Upper lobe of left lung (tissue), 6 donors: ENCODE measurements around the gene NHERF2. TPM values are rescaled to one million over a fixed set of nuclear protein-coding genes. Genes with fewer than 3 reads are reported as not detected.
A peak's percentile ranks its signal among the peaks of the same experiment; 100 is the strongest.

ENCODE experiments used
- ATAC-seq, 2 donors: fragments of 200-7000 bp; cut with Tn5 transposase; one replicate each; pipeline ENCODE4 v1.9.1; 2022; ENCODE audit warnings: mild to moderate bottlenecking in 2 of 2, moderate library complexity in 2 of 2; ENCODE audit not compliant: low FRiP score in 2 of 2
- DNase-seq, 2 donors: peaks; one replicate each; pipeline ENCODE4 v3.0.0-alpha.2; 2019 to 2020
- H3K27ac ChIP-seq, 4 donors: fragments of 200-600 bp; sonication (generic); one replicate each; pipeline ENCODE4 v1.5.1; 2016 to 2019
- H3K27me3 ChIP-seq, 4 donors: fragments of 200-600 bp; sonication (generic); one replicate each; pipeline ENCODE4 v1.5.1; 2017 to 2019
- H3K36me3 ChIP-seq, 4 donors: fragments of 200-600 bp; sonication (generic); one replicate each; pipeline ENCODE4 v1.5.1; 2016 to 2019
- H3K4me1 ChIP-seq, 4 donors: fragments of 200-600 bp; sonication (generic); one replicate each; pipeline ENCODE4 v1.5.1; 2018 to 2019
- H3K4me3 ChIP-seq, 4 donors: fragments of 200-600 bp; sonication (generic); one replicate each; pipeline ENCODE4 v1.5.1; 2017 to 2019; ENCODE audit warnings: mild to moderate bottlenecking in 2 of 4, moderate library complexity in 1 of 4
- H3K9me3 ChIP-seq, 4 donors: fragments of 200-600 bp; sonication (generic); one replicate each; pipeline ENCODE4 v1.5.1; 2018 to 2019
- EP300 ChIP-seq, 4 donors: sonication (generic); formaldehyde crosslinking; IDR thresholded peaks; one replicate each; pipeline ENCODE4 v1.5.1; 2017; ENCODE audit warnings: antibody characterized with exemption in 4 of 4, control low read depth in 2 of 4
- POLR2A ChIP-seq, 4 donors: fragments of 450-650 bp; IDR thresholded peaks; one replicate each; pipeline ENCODE4 v1.5.1; 2016 to 2017; ENCODE audit warnings: antibody characterized with exemption in 4 of 4, mild to moderate bottlenecking in 2 of 4
- POLR2AphosphoS5 ChIP-seq, 2 donors: sonication (generic); formaldehyde crosslinking; IDR thresholded peaks; one replicate each; pipeline ENCODE4 v1.5.1; 2017; ENCODE audit warnings: antibody characterized with exemption in 2 of 2
- WGBS, 2 donors: methylation state at CpG; one replicate each; pipeline ENCODE4 v1.1.5; 2017 to 2018; 5-methylcytosine and 5-hydroxymethylcytosine counted together
- total RNA-seq, 6 donors: library from RNA; depleted of rRNA in 4 of 6; stranded (reverse); fragments of >200 nt in 4 of 6; gene quantifications; one replicate each; pipeline versions ENCODE4 v1.1.0 to v1.2.1, GENCODE V29; 2016 to 2021
- TF ChIP-seq, protein P1 (sequence below), 6 experiments: fragments of 450-650 bp in 4 of 6; fragments of 200-600 bp in 2 of 6; sonication (generic) in 2 of 6; IDR thresholded peaks; one replicate each; pipeline ENCODE4 v1.5.1; 2016 to 2019; ENCODE audit warnings: antibody characterized with exemption in 6 of 6
- donor health status: DM: no; HTN: no; CAD: no; lungs with moderate emphysema.
- donor health status: DM: no; HTN: yes; CAD: no; lungs with severe emphysema.

The NHERF2 gene
- total RNA-seq, 6 donors from 2014 or later: 131 to 604 (median 283) TPM

- DNase-seq: peak in 1 of 2 donors; percentile 64
- no peak overlapping the region for H3K4me3 ChIP-seq
- no peaks in the 10 kb centered on the region for H3K27me3 ChIP-seq
- TF ChIP-seq, protein P1, sequence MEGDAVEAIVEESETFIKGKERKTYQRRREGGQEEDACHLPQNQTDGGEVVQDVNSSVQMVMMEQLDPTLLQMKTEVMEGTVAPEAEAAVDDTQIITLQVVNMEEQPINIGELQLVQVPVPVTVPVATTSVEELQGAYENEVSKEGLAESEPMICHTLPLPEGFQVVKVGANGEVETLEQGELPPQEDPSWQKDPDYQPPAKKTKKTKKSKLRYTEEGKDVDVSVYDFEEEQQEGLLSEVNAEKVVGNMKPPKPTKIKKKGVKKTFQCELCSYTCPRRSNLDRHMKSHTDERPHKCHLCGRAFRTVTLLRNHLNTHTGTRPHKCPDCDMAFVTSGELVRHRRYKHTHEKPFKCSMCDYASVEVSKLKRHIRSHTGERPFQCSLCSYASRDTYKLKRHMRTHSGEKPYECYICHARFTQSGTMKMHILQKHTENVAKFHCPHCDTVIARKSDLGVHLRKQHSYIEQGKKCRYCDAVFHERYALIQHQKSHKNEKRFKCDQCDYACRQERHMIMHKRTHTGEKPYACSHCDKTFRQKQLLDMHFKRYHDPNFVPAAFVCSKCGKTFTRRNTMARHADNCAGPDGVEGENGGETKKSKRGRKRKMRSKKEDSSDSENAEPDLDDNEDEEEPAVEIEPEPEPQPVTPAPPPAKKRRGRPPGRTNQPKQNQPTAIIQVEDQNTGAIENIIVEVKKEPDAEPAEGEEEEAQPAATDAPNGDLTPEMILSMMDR (IDR thresholded peaks at IDR 0.05): no peak
- TF ChIP-seq POLR2AphosphoS5 (IDR thresholded peaks at IDR 0.05) (no peak), EP300 (IDR thresholded peaks at IDR 0.05) (no peak), POLR2A (IDR thresholded peaks at IDR 0.05) (no peak)
- ATAC-seq: no peak
- WGBS, 2 donors: 93 to 95% methylated on average over 17 of the region's 17 CpGs
- H3K36me3 ChIP-seq: peaks cover 7 to 99% (median 86%) of the 10 kb centered on the region in 4 donors
- H3K4me1 ChIP-seq: peaks cover 2 to 11% (median 7%) of the 10 kb centered on the region in 4 donors
- no peaks in the 10 kb centered on the region for H3K9me3 ChIP-seq
- no peak overlapping the region for H3K27ac ChIP-seq
These were observed 50.3 kb downstream of the NHERF2 start for GRCh38 chr16:2077016-2077415.

DNA sequence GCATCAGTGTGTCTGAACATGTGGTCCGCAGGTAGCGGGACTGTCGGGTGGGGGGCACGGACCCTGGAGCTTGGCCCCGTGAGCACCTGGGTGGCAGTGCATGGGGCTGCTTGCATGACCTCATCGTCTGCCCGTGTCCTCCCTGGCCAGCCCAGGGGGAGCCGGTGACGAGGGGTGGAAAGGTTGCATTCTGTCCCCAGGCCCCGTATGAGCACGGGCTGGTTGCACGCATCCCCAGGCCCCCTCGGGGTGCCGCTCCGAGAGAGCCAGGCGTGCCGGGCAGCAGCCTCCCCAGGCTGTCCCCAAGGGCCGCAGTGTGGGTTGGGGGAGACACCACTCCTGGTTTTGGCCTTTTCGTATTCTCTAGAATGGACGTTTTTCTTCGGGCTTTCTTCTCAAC is 51.0 kb downstream of the NHERF2 start:
- H3K4me1 ChIP-seq: peaks cover 8 to 18% (median 14%) of the 10 kb centered on the region in 4 donors
- no peaks in the 10 kb centered on the region for H3K9me3 ChIP-seq
- TF ChIP-seq POLR2A (IDR thresholded peaks at IDR 0.05) (no peak), POLR2AphosphoS5 (IDR thresholded peaks at IDR 0.05) (no peak), EP300 (IDR thresholded peaks at IDR 0.05) (no peak)
- TF ChIP-seq, protein P1 (IDR thresholded peaks at IDR 0.05): no peak
- WGBS, 2 donors: 94 to 95% methylated on average over 8 to 21 of the region's 21 CpGs
- H3K4me3 ChIP-seq: no peak overlapping the region
- H3K27ac ChIP-seq: no peak overlapping the region
- peak in 1 of 2 donors; percentile 71 for DNase-seq
- no peak for ATAC-seq
- H3K36me3 ChIP-seq: peaks cover 6 to 99% (median 87%) of the 10 kb centered on the region in 4 donors
- H3K27me3 ChIP-seq: no peaks in the 10 kb centered on the region

- no peak overlapping the region for H3K27ac ChIP-seq
- H3K36me3 ChIP-seq: peaks cover 3 to 99% (median 85%) of the 10 kb centered on the region in 4 donors
- ATAC-seq: no peak
- H3K4me3 ChIP-seq: no peak overlapping the region
- H3K9me3 ChIP-seq: no peaks in the 10 kb centered on the region
- WGBS, 2 donors: 90 to 97% methylated on average over 2 to 6 of the region's 7 CpGs
- no peak for TF ChIP-seq EP300 (IDR thresholded peaks at IDR 0.05)
- TF ChIP-seq POLR2AphosphoS5 (IDR thresholded peaks at IDR 0.05): no peak
- TF ChIP-seq, protein P1 (IDR thresholded peaks at IDR 0.05): no peak
- TF ChIP-seq POLR2A (IDR thresholded peaks at IDR 0.05): no peak
- H3K27me3 ChIP-seq: no peaks in the 10 kb centered on the region
- peaks cover 12 to 22% (median 18%) of the 10 kb centered on the region in 4 donors for H3K4me1 ChIP-seq
- DNase-seq: peak in 1 of 2 donors; percentile 47
These were observed 51.4 kb downstream of the NHERF2 start for GRCh38 chr16:2078096-2078495.

- Histone ChIP-seq H3K4me1 (peaks cover 18 to 27% (median 23%) of the 10 kb centered on the region in 4 donors), H3K27ac (no peak overlapping the region), H3K36me3 (peaks cover 3 to 97% (median 83%) of the 10 kb centered on the region in 4 donors), H3K9me3 (no peaks in the 10 kb centered on the region), H3K27me3 (no peaks in the 10 kb centered on the region), H3K4me3 (no peak overlapping the region)
- 87 to 96% methylated on average over 10 to 23 of the region's 23 CpGs for WGBS, 2 donors
- DNase-seq (peak in 1 of 2 donors; percentile 72), ATAC-seq (no peak)
- no peak for TF ChIP-seq EP300 (IDR thresholded peaks at IDR 0.05)
- TF ChIP-seq POLR2AphosphoS5 (IDR thresholded peaks at IDR 0.05): no peak
- no peak for TF ChIP-seq POLR2A (IDR thresholded peaks at IDR 0.05)
- TF ChIP-seq, protein P1 (IDR thresholded peaks at IDR 0.05): no peak
These were observed 52.0 kb downstream of the NHERF2 start for GRCh38 chr16:2078691-2079090.

GRCh38 chr16:2079311-2079800 is 52.7 kb downstream of the NHERF2 start:
- TF ChIP-seq, protein P1 (IDR thresholded peaks at IDR 0.05): no peak
- TF ChIP-seq EP300 (IDR thresholded peaks at IDR 0.05): no peak
- no peak for TF ChIP-seq POLR2A (IDR thresholded peaks at IDR 0.05)
- TF ChIP-seq POLR2AphosphoS5 (IDR thresholded peaks at IDR 0.05): no peak

More at GRCh38 chr16:2079311-2079800, 52.7 kb downstream of the NHERF2 start:
- ATAC-seq (no peak), DNase-seq (peak in 1 of 2 donors; percentile 78)
- Histone ChIP-seq H3K4me1 (peaks cover 19 to 31% (median 24%) of the 10 kb centered on the region in 4 donors), H3K27me3 (no peaks in the 10 kb centered on the region), H3K9me3 (no peaks in the 10 kb centered on the region), H3K36me3 (peaks cover 2 to 97% (median 81%) of the 10 kb centered on the region in 4 donors), H3K27ac (no peak overlapping the region), H3K4me3 (no peak overlapping the region)
- 97% methylated on average over 11 to 30 of the region's 30 CpGs for WGBS, 2 donors
